Right cardiac atrium (tissue), 5 donors: ENCODE data around the gene AHSG. TPM values are rescaled to one million over a fixed set of nuclear protein-coding genes. Genes with fewer than 3 reads are reported as not detected.
"Not testable (repeated sequence)": the region's sequence is repeated elsewhere in the genome, so short reads cannot be mapped to it uniquely, and the experiment has no call there.

Source experiments
- ATAC-seq, 2 donors: fragments of 200-7000 bp; cut with Tn5 transposase; one replicate each; pipeline versions ENCODE4 v1.8.0 to v1.9.1; 2020; ENCODE audit warnings: moderate library complexity in 2 of 2, mild to moderate bottlenecking in 1 of 2
- DNase-seq, 3 donors: peaks; one replicate each; pipeline ENCODE4 v3.0.0-alpha.2; 2020
- H3K27ac ChIP-seq: one replicate; pipeline ENCODE4 v1.5.1; 2013; ENCODE audit warnings: mild to moderate bottlenecking, low read length, control low read depth, moderate library complexity
- H3K27me3 ChIP-seq: one replicate; pipeline ENCODE4 v1.6.1; 2013; ENCODE audit not compliant: control insufficient read depth, insufficient read depth
- H3K4me1 ChIP-seq: one replicate; pipeline ENCODE4 v1.6.1; 2013; ENCODE audit warnings: low read length; ENCODE audit not compliant: control insufficient read depth, insufficient read depth
- H3K4me3 ChIP-seq: one replicate; pipeline ENCODE4 v1.5.1; 2013; ENCODE audit warnings: low read length, control low read depth
- H3K9me3 ChIP-seq: one replicate; pipeline ENCODE4 v1.6.1; 2013; ENCODE audit warnings: low read length; ENCODE audit not compliant: control insufficient read depth
- WGBS: extraction: QIAGEN DNeasy Blood & Tissue Kit; methylation state at CpG from one replicate; pipeline ENCODE4 v1.1.7; 2013; 5-methylcytosine and 5-hydroxymethylcytosine counted together
- intact Hi-C, 4 donors: fragments of 100-400 bp; cut with DNase I; formaldehyde crosslinking; loops; one replicate each; pipeline versions ENCODE4 v1.11.0 to v1.14.0; 2022 to 2023
- polyA plus RNA-seq: library from polyadenylated mRNA; stranded (reverse); fragments of 200-250 nt; gene quantifications from one replicate; pipeline ENCODE4 v1.2.3, GENCODE V29; 2013
- total RNA-seq, 4 donors: library from RNA; stranded (reverse); fragmentation: NEBNext Ultra II Directional; extraction: Animal tissue kit (Norgen Biotek cat#: 25700); gene quantifications; one replicate each; pipeline ENCODE4 v1.2.1, GENCODE V29; 2021
- donor health status: healthy with polysubstance abuse.
- donor health status: DM: no; HTN: yes; CAD: no.
- donor health status: DM: no; HTN: no; CAD: no.
- donor health status: DM: no; HTN: yes; CAD: no; lungs with severe emphysema.
- donor health status: DM: yes; HTN: yes; CAD: no.

The AHSG gene
- total and polyA plus RNA-seq, 5 donors, result 0.05 to 0.20 TPM; not detected in 3

DNA sequence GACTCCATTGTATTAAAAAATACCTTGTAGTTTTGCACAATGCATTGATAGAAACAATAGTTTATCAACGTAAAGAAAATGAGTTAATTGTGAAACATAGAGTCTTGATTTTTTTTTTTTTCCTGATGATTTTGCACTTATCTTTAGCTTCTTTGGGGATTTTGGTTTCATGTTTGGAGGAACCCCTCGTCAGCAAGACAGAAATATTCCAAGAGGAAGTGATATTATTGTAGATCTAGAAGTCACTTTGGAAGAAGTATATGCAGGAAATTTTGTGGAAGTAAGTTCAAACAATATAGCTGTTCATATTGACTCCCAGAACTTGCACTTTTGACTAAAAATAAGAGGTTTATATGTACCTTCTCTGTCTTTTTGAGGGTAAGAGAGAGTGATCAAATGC is 35.3 kb upstream of the AHSG start:
- ATAC-seq (no peak), DNase-seq (no peak)
- H3K9me3 ChIP-seq, result no peaks in the 10 kb centered on the region
- H3K27ac ChIP-seq, result no peak overlapping the region
- 77% methylated on average over 2 of the region's 2 CpGs for WGBS
- no peaks in the 10 kb centered on the region for H3K27me3 ChIP-seq
- intact Hi-C loops, result no loop called here
- H3K4me1 ChIP-seq, result no peaks in the 10 kb centered on the region
- H3K4me3 ChIP-seq, result no peak overlapping the region

DNA sequence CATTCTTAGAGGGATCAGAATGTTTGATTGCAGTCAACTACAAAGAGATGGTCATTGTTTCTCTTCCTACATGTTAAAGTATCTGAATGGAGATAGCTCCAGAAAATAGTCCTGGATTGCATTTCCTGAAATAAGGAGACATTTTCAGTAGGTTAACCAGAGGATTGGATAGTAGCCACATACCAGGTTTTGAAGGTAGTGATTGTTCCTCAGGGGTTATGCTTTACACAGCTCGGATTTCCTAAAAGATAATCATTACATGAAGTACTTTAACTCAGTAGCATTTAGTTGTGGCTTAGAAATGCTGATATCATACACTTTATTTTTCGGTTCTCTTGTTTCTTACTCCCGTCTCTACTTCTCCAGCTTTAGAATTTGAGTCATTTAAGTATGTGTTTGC is 32.1 kb upstream of the AHSG start:
- Histone ChIP-seq H3K27ac (no peak overlapping the region), H3K9me3 (no peaks in the 10 kb centered on the region), H3K4me1 (no peaks in the 10 kb centered on the region), H3K27me3 (no peaks in the 10 kb centered on the region), H3K4me3 (no peak overlapping the region)
- ATAC-seq (no peak), DNase-seq (no peak)
- intact Hi-C loops, result no loop called here
- WGBS, result 90% methylated on average over 3 of the region's 3 CpGs

DNA sequence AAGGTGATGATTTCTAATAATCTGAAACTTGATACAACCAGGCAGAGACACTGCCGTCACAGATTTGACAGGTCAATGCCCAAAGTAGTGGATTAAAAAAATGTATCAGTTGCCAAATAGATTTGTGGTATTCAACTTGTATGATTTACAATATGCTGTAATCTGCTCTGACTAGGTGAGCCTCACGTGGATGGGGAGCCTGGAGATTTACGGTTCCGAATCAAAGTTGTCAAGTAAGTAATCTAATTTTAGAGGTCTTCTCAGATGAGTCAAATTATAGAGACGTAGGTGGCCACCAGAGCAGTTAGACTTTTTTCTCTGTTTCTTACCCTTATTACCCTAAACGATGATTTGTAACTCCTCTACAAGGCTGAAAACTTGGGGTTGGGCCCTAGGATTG is 30.3 kb upstream of the AHSG start:
- ATAC-seq, result no peak
- H3K27ac ChIP-seq, result no peak overlapping the region
- no peaks in the 10 kb centered on the region for H3K9me3 ChIP-seq
- no peak for DNase-seq
- 90% methylated on average over 6 of the region's 6 CpGs for WGBS
- H3K4me3 ChIP-seq, result no peak overlapping the region
- intact Hi-C loops, result no loop called here
- no peaks in the 10 kb centered on the region for H3K4me1 ChIP-seq
- H3K27me3 ChIP-seq, result no peaks in the 10 kb centered on the region

DNA sequence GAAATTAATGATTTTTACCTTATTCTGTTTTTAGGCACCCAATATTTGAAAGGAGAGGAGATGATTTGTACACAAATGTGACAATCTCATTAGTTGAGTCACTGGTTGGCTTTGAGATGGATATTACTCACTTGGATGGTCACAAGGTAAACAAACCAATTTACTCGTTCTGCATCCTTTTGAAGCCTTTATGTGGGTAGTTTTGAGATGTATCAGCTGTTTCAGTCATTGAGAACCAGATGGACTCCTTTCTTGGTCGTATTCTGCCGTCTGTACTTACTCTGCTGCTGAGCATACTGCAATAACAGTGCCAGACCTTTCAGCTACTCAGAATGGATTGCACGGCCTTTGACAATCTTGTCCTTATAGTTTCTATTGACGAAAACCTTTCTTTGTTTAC is 29.0 kb upstream of the AHSG start:
- Histone ChIP-seq H3K9me3 (no peaks in the 10 kb centered on the region), H3K4me3 (no peak overlapping the region), H3K27me3 (no peaks in the 10 kb centered on the region), H3K27ac (no peak overlapping the region), H3K4me1 (no peaks in the 10 kb centered on the region)
- intact Hi-C loops, result no loop called here
- no peak for DNase-seq
- no peak for ATAC-seq
- WGBS, result 77% methylated on average over 5 of the region's 5 CpGs

DNA sequence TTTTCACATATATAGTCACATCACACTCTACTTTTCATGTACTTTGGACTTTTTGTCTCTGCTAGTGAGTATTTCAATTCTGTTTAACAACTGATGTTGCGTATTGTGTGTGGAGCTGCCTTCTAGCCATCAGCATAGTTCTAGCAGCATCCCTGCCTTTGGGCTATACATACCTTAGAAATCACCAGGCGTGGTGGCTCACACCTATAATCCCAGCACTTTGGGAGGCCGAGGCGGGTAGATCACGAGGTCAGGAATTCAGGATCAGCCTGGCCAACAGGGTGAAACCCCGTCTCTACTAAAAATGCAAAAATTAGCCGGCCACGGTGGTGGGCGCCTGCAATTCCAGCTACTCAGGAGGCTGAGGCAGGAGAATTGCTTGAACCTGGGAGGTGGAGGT is 26.6 kb upstream of the AHSG start:
- H3K4me3 ChIP-seq, intact Hi-C loops, ATAC-seq, DNase-seq, H3K27me3 ChIP-seq, H3K9me3 ChIP-seq, H3K27ac ChIP-seq, H3K4me1 ChIP-seq: not testable (repeated sequence)
- WGBS, result 83% methylated on average over 9 of the region's 9 CpGs

DNA sequence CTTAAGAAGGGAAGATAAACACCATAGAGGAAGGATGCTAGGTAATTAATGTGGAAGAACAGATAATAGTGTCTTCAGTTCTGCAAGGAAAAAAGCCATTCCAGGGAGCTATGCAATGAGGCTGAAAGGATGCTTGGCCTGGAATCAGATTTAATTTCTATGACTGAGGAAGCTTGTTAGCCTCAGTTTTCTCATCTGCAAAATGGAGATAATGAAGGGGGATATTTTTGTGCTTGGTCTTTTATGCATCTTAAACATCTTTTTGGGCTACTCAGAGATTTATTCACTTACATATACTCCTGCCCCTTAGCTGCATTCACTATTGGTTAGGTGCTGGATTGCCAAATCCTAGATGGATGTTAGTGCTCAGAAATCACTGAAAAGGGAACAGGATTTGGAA is 25.7 kb upstream of the AHSG start:
- intact Hi-C loops, result no loop called here
- no peak overlapping the region for H3K4me3 ChIP-seq
- ATAC-seq, result no peak
- no peaks in the 10 kb centered on the region for H3K9me3 ChIP-seq
- H3K4me1 ChIP-seq, result no peaks in the 10 kb centered on the region
- H3K27ac ChIP-seq, result no peak overlapping the region
- no peak for DNase-seq
- H3K27me3 ChIP-seq, result no peaks in the 10 kb centered on the region

DNA sequence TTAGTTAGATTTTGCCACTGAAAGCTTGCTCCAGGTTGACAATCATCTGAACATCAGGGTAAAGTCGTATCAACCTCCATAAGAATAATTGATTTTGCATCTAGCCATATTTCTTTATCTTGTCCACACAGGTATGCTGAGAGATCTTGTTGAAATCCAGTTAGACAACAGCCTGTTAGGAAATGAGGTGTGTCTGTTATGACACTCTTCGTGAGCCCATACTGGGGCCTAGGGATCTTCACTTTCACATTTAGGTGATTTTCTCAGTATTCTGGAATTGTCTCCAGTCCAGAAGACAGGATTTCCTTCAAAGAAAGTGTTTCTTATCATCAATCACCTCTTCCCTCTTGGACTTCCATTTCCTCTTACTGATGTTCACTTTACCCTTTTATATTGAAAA is 24.2 kb upstream of the AHSG start:
- H3K27me3 ChIP-seq, result no peaks in the 10 kb centered on the region
- WGBS, result 68% methylated on average over 2 of the region's 2 CpGs
- intact Hi-C loops, result no loop called here
- no peak overlapping the region for H3K4me3 ChIP-seq
- DNase-seq, result no peak
- H3K4me1 ChIP-seq, result no peaks in the 10 kb centered on the region
- H3K9me3 ChIP-seq, result no peaks in the 10 kb centered on the region
- H3K27ac ChIP-seq, result no peak overlapping the region
- ATAC-seq, result no peak

DNA sequence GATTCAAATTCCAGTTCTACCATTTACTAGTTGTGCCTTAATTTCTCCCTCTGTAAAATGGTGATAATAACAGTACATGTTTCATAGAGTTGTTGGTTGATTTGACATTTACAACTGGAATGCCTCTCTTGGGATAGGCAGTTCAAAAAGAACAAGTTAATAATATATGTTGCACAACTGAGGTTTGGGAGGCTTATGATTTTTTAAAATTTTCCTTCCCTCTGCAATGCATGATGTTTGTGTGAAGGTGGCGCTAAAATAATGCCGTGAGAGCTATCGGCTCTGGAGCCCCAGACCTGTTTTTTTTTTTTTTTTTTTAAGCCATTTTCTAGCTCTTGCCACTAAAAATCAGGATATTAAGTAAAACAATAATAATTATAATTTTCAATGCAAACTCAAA is 23.7 kb upstream of the AHSG start:
- DNase-seq, result no peak
- intact Hi-C loops, result no loop called here
- Histone ChIP-seq H3K4me1 (no peaks in the 10 kb centered on the region), H3K27ac (no peak overlapping the region), H3K4me3 (no peak overlapping the region), H3K9me3 (no peaks in the 10 kb centered on the region), H3K27me3 (no peaks in the 10 kb centered on the region)
- 38% methylated on average over 3 of the region's 3 CpGs for WGBS
- ATAC-seq, result no peak

DNA sequence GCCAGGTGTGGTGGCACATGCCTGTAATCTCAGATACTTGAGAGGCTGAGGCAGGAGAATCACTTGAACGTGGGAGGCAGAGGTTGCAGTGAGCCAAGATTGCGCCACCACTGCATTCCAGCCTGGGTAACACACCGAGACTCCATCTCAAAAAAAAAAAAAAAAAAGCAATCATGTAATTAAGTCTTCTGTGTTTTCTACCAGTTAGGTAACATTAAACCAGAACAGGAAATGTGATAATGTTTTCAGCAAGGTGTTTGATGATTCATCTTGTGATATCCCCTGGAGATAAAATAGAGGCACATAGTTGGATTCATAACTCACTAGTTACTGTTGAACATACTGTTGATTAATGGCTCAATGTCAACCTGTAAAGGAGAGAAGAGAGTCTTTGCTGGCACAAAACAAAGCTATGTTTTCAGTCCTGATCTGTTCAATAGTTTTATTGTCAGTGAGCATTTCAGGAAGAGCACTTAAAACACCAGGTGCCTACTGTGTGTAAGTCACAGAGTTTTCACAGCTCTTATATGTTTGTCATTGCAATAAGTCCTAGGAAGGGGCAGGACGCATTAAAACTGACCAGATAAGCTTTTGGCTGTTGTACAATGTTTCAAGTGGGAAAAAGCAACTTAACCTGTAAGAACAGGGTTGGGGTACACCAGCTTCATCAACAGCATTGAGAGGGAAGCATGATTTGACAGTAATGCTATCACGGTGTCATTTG is 22.8 kb upstream of the AHSG start:
- no peak overlapping the region for H3K4me3 ChIP-seq

DNA sequence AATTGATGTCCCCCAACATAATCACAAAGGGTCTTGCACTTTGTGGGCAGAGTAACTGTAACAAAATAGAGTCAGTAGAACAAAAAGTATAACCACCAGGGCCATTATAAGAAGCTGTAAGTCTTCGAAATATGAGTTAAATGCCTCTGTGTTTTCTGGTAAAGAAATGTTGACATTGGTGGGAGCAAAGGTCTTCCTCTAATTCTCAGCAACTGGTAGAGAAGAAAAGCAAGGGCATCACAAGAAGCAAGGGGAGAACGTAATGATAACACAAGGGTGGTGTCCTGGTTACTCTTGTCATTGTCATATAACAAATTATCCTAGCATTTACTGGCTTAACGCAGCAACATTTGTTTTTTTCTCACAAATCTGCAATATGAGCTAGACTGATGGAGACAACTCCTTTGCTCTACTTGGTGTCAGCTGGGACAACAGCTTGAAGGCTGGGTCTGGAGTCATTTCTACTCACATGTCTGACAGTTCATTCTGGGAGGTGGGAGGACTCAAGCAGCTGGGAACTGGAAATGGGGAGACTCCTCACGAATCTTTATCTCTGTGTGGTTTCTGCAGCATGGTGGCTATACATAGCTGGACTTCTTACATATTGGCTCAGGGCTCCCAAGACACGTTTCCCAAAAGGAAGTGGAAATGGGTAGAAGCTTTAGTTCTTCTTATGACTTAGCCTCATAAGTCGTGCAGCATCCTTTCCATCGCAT is 22.1 kb upstream of the AHSG start:
- DNase-seq (no peak), ATAC-seq (no peak)
- Histone ChIP-seq H3K9me3 (no peaks in the 10 kb centered on the region), H3K4me1 (peaks cover 2% of the 10 kb centered on the region), H3K4me3 (no peak overlapping the region), H3K27ac (no peak overlapping the region), H3K27me3 (no peaks in the 10 kb centered on the region)
- 75% methylated on average over 7 of the region's 7 CpGs for WGBS
- intact Hi-C loops, result no loop called here

More for the DNA sequence above, 22.8 kb upstream of the AHSG start:
- 53% methylated on average over 5 of the region's 5 CpGs for WGBS
- H3K9me3 ChIP-seq, result no peaks in the 10 kb centered on the region
- H3K27ac ChIP-seq, result no peak overlapping the region
- peaks cover 2% of the 10 kb centered on the region for H3K4me1 ChIP-seq
- no peak for DNase-seq
- intact Hi-C loops, result no loop called here
- ATAC-seq, result no peak
- H3K27me3 ChIP-seq, result no peaks in the 10 kb centered on the region

DNA sequence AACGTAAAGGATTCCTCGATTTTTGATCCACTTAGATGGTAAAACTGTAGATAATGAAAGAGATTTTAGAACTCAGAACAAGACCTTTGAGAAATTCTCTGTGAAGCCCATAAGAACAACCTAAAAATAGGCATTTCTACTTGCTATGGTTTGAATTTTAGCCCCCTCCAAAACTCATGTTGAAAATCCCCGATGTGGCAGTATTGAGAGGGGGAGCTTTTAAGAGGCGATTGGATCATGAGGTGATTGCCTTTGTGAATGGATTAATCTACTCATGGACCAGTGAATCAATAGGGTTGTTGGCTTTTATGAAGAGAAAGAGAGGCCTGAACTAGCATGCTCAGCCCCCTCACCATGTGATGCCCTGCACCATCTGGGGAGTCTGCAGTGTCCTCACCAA is 20.2 kb upstream of the AHSG start:
- Histone ChIP-seq H3K27ac (no peak overlapping the region), H3K4me3 (no peak overlapping the region), H3K4me1 (peaks cover 2% of the 10 kb centered on the region), H3K9me3 (no peaks in the 10 kb centered on the region), H3K27me3 (no peaks in the 10 kb centered on the region)
- no peak for ATAC-seq
- no peak for DNase-seq
- WGBS, result 90% methylated on average over 4 of the region's 4 CpGs
- intact Hi-C loops, result no loop called here
